Left renal pelvis (tissue), 4 donors: ENCODE results near the gene RNF123. TPM values are rescaled to one million over a fixed set of nuclear protein-coding genes. Genes with fewer than 3 reads are reported as not detected.
A peak's percentile ranks its signal among the peaks of the same experiment; 100 is the strongest.

Experiments used
- DNase-seq, 4 donors: peaks; one replicate each; pipeline ENCODE4 v3.0.0-alpha.2; 2013; ENCODE audit warnings: low read depth in 4 of 4, low spot score in 3 of 4
- polyA plus RNA-seq, 4 donors: library from polyadenylated mRNA; unstranded; fragments of 120-200 nt; gene quantifications; one replicate each; pipeline ENCODE4 v1.2.1, GENCODE V29; 2013; ENCODE audit not compliant: insufficient read length in 4 of 4

RNF123 gene
- polyA plus RNA-seq, 4 donors, result 31.1 to 38.6 (median 34.9) TPM

DNA sequence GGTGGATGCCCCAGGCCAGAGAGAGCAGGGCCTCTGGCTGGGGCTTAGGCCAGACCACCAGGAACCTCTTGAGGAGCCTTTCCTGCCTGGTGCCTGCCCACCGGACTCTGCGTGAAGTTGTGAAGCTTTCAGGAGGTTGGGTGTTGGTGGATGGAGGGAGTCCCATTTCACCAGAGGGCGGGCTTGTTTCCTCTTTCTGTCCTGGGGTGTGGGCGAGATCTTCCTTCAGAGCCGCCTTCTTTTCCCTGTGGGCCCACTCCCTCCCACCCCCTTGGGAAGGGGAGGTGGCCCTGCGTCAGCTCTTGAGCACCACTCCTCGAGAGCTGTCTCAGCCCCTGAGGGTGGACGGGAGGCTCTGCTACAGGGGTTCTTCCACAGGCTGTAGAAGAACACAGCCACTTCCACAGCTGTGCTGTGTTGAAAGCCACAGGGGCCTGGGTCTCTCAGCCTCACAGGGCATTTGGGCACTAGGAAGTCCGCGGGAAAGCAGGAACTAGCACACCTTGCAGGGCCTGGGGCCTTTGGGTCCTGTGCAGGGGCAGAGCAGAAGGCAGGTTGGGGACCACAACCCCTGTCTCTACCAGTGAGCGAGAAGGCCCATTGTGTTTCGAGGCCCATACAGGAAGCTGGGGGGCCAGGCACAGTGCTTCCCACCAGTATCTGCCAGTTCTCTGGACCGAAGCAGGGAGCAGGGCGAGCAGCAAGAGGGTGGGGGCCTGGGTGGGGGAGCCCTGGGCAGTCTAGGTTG, 28.0 kb downstream of the RNF123 start:
- no peak for DNase-seq

DNA sequence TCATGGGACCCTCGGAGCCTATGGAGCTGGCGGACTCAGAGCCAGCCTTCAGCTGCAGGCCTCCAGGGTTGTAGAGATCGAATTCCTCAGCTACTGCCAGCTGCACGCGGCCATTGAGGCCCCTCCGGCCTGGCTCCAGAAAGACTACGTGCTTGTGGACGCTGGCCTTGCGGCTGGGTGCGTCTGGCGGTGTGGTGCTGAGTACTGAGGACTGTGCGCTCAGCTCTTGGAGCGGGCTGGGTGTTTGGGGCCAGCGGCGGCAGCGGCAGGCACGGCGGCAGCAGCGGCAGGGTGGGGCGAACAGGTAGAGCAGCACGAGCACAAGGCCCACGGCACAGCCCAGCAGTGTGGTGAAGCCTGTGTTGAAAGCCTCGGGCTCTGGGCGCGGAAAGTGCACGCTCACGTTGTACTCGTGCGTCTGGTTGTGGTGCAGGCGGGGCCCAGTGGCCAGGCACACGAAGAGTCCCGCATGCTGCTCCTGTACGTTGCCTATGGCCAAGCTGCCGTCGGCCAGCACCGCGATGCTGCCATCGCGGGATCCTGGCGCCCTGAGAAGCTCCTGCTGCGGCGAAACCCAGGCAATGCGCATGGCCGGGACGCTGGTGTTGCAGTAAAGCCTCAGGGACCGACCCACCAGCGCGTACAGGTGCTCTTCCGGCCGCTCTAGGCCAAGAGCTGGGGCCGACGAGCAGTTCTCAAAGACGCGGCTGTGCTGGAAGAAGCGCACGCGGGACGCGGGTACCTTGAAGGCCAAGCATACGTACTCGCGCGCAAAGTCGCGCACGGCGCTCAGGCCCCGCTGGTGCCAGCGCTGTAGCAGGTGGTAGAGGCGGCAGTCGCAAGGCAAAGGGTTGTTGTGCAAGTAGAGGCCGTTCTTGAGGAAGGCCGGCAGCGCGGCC, 28.9 kb downstream of the RNF123 start:
- DNase-seq, result no peak

DNA sequence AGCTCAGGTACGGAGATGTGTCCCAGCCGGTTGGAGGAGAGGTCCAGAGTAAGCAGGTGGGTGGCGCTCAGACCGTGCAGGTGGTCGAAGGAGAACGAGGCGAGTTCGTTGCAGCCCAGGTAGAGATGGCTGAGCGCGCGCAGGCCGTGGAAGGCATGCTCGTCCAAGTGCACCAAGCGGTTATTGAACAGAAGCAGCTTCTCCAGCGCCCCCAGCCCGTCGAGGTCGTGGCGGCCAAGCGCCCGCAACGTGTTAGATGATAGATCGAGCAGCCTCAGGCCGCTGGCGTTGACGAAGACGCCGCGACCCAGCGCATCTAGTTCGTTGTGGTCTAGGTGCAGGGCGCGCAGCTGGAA, 29.5 kb downstream of the RNF123 start:
- no peak for DNase-seq

DNA sequence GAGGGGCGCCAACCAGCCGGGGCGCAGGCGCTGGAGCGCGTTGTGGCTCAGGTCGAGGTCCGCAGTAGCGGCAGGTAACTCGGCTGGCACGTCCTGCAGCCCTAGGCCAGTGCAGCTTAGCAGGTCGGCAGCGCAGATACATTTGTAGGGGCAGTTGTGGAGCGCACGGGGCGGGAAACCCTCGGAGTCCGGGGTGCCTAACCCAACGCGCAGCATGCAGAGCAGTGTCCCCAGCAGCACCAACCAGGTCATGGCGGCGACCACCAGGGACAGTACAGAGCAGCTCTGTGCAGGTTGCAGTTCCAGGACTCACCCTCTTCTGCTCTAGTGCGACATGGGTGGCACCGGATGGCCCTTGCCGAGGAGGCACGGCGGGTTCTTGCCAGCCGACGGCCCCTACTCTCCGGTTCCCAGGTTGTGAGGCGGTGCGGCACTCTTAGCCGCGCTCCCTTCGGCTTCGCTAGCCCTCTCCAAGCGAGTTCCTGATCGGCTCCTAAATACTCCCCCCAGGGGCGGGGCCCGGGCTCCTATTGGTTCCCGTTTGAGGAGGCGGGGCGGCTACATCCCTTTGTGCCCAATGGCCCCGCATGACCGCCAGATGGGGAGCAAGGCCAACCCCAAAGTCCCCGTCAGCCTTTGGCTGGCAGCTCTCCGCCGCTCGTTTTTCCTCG, 30.0 kb downstream of the RNF123 start, which contains the start of gene AMIGO3:
TSS of gene AMIGO3 (minus strand) at position 471 of the 671 bp plus-strand sequence. CDS start at position 252, 219 bp downstream.
- DNase-seq, result peak; percentile 69 to 80 (median 78)

DNA sequence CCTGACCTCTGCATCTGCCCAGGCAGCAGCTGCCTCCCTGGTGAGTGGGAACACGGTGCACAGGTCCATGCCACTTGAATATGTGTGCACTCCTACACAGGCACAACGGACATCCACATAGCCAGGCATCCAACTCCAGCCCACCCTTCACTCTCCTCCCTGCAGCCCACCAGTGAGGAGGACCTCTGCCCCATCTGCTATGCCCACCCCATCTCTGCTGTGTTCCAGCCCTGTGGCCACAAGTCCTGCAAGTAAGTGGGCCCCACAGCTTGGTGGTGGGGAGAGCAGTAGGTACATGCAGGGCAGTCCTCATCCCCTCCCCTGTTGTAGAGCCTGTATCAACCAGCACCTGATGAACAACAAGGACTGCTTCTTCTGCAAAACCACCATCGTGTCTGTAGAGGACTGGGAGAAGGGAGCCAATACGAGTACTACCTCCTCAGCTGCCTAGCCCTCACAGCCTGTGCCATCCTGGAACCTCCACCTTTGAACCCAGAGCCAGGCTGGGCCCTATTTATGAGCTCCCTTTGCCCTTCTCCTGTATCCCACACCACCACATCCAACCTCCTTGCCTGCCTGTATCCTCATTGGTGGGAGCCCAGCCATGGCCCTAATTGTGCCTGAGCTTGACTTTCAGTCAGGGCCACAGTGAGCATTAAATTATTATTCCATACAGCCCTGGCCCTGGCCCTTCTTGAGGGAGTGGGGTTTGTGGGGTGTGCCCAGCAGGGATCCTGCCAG, 31.7 kb downstream of the RNF123 start:
- no peak for DNase-seq

DNA sequence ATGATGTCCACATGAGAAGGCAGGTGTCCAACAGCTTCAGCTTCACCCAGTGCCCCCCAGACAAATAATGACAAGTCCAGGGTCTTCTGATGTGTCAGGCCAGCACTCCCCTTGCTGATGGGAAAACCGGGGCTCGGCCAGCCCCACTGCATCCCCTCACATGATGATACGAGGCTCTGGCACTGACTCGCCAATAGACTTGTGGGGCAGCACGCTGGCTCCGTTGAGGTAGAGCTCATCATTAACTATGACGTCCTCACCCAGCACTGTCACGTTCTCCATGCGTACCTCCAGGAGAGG, 32.2 kb downstream of the RNF123 start:
- DNase-seq, result no peak

DNA sequence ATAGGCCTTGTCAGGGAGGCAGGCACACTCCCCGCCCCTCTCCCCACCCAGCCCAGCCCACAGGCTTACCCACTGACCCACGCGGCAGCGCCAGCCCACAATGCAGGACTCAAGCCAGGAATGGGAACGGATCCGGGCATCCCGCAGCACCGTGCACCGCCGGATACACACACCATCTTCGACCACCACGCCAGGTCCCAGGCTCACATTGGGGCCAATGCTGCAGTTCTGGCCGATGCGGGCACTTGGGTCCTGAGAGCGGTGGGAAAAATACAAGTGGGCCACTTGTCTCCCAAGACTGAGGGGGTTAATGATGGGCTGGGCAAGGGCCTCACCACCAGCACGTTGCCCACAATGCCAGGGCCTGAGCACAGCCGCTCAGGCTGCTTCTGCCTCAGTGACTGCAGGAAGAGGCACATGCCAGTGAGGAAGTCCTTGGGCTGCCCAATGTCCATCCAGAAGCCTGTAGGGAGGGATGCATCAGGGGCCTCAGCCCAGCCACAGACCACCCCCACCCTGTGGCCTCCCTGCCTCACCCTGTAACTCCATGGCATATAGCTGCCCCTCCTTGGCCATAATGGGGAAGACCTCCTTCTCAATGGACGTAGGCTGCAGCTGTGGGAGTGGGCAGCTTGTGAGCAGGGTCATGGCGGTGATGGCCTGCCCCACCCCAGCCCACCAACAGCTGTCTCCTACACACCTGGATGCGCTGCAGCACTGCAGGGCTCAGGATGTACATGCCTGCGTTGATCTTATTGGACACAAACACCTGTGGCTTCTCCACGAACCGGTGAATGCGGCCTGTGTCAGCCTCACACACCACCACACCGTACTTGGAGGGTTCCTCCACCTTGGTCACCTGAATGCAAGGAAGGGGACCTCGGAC, 32.8 kb downstream of the RNF123 start:
- DNase-seq, result no peak

DNA sequence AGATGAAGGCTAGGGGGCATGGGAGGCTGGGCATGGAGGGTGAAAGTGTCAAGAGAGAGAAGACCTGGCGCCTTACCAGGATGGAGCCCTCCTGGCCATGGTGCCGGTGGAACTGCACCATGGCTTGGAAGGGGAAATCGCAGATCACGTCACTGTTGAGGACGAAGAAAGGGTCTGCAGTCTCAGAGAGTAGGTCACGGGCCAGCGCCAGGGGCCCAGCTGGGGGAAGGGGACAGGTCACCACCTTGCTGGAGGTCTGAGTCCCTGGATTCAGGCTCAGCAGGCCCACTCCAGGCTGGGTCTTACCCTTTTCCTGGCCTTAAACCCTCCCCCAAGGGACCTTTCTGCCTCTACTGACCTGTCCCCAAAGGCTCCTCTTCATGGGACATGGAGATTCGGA, 33.5 kb downstream of the RNF123 start:
- no peak for DNase-seq

DNA sequence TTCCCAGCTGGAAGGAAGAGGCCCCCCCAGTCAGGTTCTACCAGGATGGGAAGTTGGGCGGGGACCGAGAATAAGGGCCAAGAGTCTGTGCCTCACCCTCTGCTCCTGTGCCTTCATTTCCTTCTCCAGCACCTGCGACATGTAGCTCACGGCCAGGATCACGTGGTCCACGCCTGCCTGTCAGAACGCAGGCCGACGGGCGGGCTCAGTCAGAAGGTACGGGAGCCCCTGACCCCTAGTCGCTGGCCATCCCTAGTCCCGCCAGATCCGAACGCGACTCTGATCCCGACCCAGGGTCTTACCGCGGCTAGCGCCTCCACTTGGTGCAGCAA, 33.9 kb downstream of the RNF123 start:
- DNase-seq, result no peak

DNA sequence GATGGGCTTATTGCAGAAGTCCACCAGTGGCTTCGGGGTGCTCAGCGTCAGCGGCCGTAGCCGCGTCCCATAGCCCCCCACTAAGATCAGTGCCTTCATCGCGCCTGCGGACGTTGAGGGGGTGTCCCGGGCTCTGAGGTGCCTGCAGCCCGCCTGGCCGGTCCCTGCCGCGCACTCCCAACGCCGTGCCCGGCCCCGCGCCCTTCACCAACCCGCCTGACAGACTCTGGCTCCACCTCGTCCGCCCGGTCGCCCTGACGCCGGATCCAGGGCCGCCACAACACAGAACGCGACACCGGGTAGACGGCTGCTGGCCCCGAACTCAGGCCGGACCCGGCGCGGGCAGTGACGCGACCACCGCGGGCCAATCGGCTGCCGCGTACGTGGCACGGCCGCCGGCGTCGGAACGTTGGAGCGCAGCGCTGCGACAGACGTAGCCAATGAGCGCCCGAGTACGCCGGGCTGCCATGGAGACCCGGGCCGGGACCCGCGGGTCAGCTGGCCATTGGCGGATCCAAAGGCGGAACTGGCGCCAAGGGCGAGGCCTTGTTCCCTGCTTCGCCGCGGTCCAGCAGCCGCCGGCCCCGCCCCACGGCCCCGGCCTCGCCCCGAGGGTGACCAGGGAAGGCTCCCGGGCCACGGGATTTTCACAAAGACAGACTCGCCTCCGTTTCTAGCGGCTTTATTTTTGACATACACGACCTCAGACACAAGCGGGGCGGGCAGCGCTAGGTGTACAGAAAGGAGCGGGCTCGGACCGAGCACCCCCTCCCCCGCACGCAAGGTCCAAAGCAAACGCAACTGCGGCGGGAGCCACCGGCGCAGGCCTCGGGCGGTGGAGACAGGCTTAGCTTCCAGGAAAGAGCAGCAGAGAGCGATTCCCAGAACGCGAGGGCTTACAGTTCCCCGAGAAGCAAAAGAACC, 34.5 kb downstream of the RNF123 start, which contains the start of gene GMPPB:
TSS of gene GMPPB (minus strand) at position 324 of the 924 bp plus-strand sequence. CDS start at position 99, 225 bp downstream.
- peak; percentile 85 to 93 (median 90) for DNase-seq

DNA sequence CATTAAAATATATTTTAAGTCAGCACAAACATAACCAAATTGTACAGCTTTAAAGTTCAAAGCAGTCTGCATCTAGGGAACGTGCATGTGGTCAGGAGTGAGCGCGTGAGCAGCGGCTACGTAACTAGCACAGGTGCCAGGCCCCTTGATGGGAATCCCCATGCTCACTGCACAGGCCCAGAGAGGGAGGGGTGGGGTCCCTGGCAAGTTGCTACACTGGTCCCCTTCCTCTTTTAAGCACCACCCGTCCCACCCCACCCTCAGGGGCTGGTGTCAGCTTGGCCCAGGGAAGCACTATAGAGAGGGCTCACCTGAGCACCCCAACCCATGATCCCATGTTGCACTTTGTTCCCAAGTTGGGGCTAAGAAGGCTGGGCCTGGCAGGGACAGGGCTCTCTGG, 35.2 kb downstream of the RNF123 start:
- DNase-seq, result no peak

DNA sequence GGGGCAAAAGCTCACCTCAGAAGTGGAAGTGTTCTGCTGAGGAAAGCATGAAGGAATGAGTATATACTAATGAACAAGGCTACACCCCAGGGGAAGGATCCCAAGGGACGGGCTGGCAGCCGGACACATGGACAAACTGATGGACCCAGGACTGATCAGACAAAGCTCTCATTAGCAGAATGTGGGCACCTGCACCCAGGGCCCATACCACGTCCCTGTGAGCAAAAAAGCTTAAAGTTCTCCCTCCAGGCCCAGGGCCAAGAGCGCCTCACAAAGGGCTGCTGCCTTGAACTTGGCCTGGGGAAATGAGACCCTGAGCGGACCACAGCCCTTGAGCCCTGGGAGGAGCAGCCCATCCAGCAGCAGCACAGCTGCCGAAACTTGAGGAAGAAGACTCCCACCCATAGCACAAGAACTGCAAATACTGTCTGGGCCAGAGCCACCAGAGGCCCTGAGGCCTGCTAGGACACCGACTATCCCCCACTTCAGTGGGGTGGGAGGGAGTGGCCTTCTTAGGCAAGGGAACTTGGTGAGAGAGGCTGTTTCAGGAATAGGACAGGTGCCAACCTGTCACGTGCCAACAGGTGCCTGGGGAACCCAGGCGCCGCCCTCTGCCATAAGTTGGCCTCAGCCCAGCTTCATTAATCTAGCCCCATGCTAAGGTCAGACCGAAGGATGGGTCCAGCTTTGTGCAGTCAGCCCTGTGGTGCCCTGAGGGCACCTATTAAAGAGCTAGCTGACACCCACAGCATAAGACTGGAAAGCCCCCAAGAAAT, 36.7 kb downstream of the RNF123 start:
- DNase-seq, result no peak

DNA sequence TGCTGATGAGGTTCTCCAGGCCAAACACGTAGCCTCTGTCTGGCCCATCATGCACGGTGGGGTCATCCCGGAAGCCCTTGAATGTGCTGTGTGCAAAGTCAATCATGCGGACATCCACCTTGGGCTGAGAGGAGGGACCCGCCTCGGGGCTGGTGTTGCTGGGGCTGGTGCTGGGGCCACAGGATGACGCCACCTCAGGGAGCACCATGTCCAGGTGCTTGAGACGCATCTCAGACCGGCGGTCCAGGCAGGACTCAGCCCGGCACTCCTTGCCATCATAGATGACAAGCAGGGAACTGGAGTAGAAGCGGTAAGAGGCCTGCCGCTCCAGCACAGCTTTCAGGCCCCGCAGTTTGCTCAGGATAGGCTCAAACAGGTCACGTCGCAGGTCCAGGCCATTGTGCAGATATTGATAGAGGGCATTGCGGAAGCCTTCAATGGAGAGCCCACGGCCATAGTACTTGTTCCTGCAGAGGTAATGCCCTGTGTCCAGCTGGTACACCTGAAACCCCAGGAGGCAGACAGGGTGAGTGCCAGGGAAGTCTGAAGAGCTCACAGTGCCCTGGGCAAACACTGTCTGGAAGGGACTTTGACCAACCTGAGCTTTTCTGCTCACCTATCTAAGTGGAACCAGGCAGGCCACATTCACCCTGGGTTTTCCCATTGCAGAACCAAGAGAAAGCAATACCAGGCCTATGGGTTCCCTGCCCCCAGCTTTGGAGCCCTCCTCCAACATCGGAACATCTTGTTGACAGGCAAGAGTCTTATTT, 38.0 kb downstream of the RNF123 start:
- DNase-seq, result no peak

DNA sequence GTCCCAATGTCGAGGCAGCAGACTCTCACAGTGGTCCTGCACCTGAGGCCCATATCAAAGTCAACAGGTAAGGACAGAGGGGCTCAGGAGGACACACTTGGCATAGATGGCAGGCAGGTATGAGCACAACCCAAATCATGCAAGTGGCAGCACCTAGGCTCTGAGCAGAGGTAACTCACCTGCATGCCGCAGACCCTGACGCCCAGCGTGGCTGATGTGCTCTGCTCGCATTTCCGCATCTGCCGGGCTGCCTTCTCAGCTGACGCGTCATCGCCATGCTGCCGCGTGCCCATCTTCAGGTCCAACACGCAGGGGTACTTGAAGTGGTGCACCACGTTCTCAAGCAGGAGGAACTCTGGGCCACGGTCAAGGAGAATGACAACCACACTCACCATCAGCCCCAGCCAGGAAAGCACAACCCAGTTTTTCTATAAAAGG, 38.6 kb downstream of the RNF123 start:
- DNase-seq, result no peak

DNA sequence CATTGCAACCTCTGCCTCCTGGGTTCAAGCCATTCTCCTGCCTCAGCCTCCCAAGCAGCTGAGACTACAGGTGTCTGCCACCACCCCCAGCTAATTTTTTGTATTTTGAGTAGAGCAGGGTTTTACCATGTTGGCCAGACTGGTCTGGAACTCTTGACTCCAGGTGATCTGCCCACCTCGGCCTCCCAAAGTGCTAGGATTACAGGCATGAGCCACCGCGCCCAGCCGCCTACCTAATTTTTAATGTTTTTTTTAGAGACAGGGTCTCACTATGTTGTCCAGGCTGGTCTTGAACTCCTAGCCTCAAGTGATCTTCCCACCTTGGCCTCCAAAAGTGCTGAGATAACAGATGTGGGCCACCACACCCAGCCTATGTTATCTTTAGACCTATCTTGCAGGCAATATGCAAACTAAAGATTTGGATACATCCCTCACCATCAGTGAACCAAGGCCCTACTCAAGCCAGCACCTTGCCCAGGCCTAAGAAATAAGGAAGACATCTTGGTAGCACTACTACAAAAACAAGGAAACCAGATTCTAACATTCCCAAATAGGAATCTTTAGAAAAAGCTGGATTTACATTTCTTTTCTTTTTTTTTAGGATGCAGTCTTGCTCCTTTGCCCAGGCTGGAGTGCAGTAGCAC, 40.7 kb downstream of the RNF123 start:
- no peak for DNase-seq

DNA sequence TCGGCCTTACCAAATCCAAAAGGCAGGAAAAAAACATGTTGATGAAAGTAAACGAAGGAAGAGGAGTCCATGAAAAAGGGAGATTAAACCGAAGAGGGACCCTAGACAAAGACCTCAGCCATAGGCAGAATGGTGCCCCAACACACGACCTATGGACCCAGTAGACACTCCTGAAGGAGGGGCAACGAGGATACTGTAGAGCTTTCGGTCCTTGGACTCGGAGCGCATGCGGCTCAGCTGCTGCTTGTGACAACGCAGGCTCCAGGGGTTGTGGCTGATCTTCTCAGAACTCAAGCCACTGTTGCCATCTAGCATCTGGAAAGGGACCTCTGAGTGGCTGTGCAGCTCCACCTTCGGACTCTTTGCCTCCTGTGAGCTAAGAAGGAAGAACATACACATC, 43.2 kb downstream of the RNF123 start:
- no peak for DNase-seq

DNA sequence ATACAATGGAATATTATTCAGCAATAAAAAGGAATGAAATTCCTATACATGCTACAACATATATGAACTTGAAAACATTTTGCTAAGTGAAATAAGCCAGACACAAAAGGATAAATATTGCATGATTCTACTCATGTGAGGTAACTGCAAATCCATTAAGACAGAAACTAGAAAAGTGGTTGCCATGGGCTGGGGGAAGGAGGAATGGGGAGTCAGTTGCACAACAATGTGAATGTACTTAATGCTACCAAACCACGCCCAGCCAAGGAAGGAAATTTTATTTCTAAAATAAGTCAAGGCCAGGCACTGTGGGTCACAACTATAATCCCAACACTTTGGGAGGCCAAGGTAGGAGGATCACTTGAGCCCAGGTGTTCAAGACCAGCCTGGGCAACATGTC, 44.2 kb downstream of the RNF123 start:
- no peak for DNase-seq
